ENCODE data around the gene CDR2L.

DNA sequence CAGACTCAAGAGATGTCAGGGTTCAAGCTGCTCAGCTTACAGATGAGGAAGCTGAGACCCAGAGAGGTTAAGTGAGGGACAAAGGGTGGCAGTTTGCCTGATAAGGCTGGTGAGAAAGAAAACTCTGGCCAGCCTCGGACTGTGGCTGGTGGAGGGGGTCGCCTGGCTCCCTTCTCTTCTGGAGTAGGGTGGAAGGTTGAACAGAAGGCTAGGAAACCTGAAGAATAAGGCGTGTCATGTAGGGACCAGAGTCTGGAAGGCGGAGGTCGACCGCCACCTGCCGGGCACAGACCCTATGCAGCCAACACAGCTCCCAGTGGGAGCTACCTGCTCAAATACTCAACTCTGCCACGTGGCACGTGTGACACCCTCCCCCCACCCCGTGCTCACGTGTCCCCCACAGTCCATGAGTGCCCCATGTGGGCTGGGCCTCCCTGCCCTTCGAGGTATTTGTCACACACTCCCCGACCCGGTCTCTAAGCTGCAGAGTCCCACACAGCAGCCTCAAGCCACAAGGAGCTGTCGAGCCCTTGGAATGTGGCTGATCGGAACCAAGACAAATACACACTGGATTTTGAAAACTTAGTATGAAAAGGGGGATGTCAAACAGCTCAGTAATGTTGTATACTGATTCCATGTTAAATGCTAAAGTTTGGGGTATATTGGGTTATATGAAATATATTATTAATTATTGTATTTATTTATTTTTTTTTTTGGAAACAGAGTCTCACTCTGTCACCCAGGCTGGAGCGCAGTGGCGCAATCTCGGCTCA is 26.7 kb upstream of the CDR2L start:
- no peak for TF ChIP-seq TAF1 (IDR thresholded peaks at IDR 0.05; ENCODE audit: low read depth, low read length)
- TF ChIP-seq POLR2A (IDR thresholded peaks at IDR 0.05; ENCODE audit: low read depth, low read length) = no peak
- TF ChIP-seq SPI1 (IDR thresholded peaks at IDR 0.05; ENCODE audit: low read depth, low read length) = no peak
- TF ChIP-seq PAX5 (IDR thresholded peaks at IDR 0.05; ENCODE audit: insufficient read depth, low read length, severe bottlenecking) = no peak
